HepG2 (cell line): ENCODE data around the gene ST8SIA2. TPM values are rescaled to one million over a fixed set of nuclear protein-coding genes. Genes with fewer than 3 reads are reported as not detected.

Source experiments
- ATAC-seq: fragments of 200-7000 bp; cut with Tn5 transposase; 3 replicates; pipeline ENCODE4 v1.9.1; 2020; ENCODE audit warnings: mild to moderate bottlenecking, moderate library complexity
- BruUV-seq: library from RNA; stranded (reverse); fragments of 400-500 nt; replicated peaks from 2 replicates; lab custom pipeline; 2021; lab: Mats Ljungman, UMichigan
- CTCF ChIA-PET: fragments of 300-600 bp; formaldehyde crosslinking; extraction: SDS; loops from one replicate; lab custom pipeline; 2021; ENCODE audit warnings: low total read pairs, inconsistent platforms, low intra/inter-chr PET ratio; lab: Yijun Ruan, JAX
- POLR2A ChIA-PET: fragments of 350-600 bp; sonication (Branson Sonifier 250); formaldehyde crosslinking; loops from one replicate; lab custom pipeline; 2020; ENCODE audit warnings: antibody characterized with exemption, inconsistent platforms; lab: Yijun Ruan, JAX
- DNase-seq: peaks from one replicate; pipeline ENCODE4 v3.0.0-alpha.2; 2015; ENCODE audit warnings: low spot score
- FAIRE-seq: peaks from 3 replicates; lab custom pipeline; 2011; peaks lifted over from hg19 to GRCh38; lab: Jason Lieb, UNC
- H2AFZ ChIP-seq: one replicate; pipeline ENCODE4 v1.6.1; 2011; ENCODE audit warnings: low read length, inconsistent platforms
- H3K27ac ChIP-seq: fragments of 300-600 bp; 3 replicates; pipeline ENCODE4 v1.8.0; 2011; ENCODE audit warnings: mixed run types, mild to moderate bottlenecking, mixed read lengths, low read length, inconsistent platforms; ENCODE audit not compliant: insufficient read depth; ENCODE audit errors: extremely low read length
- H3K27me3 ChIP-seq, 2 experiments: fragments of 200-600 bp in 1 of 2; 2 replicates in 1 of 2; 3 replicates in 1 of 2; pipeline versions ENCODE4 v1.6.0 to v1.8.0; 2011; ENCODE audit warnings: low read length in 2 of 2, mild to moderate bottlenecking in 2 of 2, moderate library complexity in 2 of 2, inconsistent platforms in 1 of 2; ENCODE audit not compliant: insufficient read depth in 2 of 2, control insufficient read depth in 1 of 2
- H3K36me3 ChIP-seq, 2 experiments: fragments of 200-600 bp in 1 of 2; replicated peaks in 1 of 2; 2 replicates in 1 of 2; 3 replicates in 1 of 2; pipeline versions ENCODE4 v1.5.1 to v1.8.0; 2011; ENCODE audit warnings: low read length in 2 of 2, inconsistent platforms in 1 of 2; ENCODE audit not compliant: insufficient read depth in 2 of 2, control insufficient read depth in 1 of 2
- H3K4me1 ChIP-seq: 2 replicates; pipeline ENCODE4 v1.5.1; 2012; ENCODE audit warnings: low read length, inconsistent platforms; ENCODE audit not compliant: insufficient read depth
- H3K4me2 ChIP-seq: 2 replicates; pipeline ENCODE4 v1.6.0; 2011; ENCODE audit warnings: low read depth, low read length, inconsistent platforms
- H3K4me3 ChIP-seq, 3 experiments: fragments of 200-600 bp in 1 of 3; sonication (generic), shearing (Covaris generic) in 1 of 3; replicated peaks in 1 of 3; 2 replicates each; pipeline ENCODE4 v1.5.1; 2011 to 2016; ENCODE audit warnings: low read length in 3 of 3, inconsistent platforms in 2 of 3, low read depth in 2 of 3, mild to moderate bottlenecking in 2 of 3, control low read depth in 1 of 3, mixed read lengths in 1 of 3; ENCODE audit not compliant: insufficient read depth in 1 of 3
- H3K79me2 ChIP-seq: one replicate; pipeline ENCODE4 v1.6.1; 2011; ENCODE audit warnings: low read length, inconsistent platforms; ENCODE audit not compliant: insufficient read depth
- H3K9ac ChIP-seq: 2 replicates; pipeline ENCODE4 v1.6.0; 2011; ENCODE audit warnings: mild to moderate bottlenecking, low read depth, low read length, inconsistent platforms; ENCODE audit not compliant: insufficient read depth
- H3K9me3 ChIP-seq: 2 replicates; pipeline ENCODE4 v1.5.1; 2012; ENCODE audit warnings: mild to moderate bottlenecking, low read length
- H4K20me1 ChIP-seq: 2 replicates; pipeline ENCODE4 v1.6.0; 2011; ENCODE audit warnings: inconsistent platforms, mild to moderate bottlenecking, low read length, moderate library complexity; ENCODE audit not compliant: insufficient read depth
- CBX1 ChIP-seq: IDR thresholded peaks from one replicate; pipeline ENCODE4 v1.6.1; 2016; ENCODE audit warnings: antibody characterized with exemption, low read depth
- CREB1 ChIP-seq, 2 experiments: fragments of 450-650 bp in 1 of 2; IDR thresholded peaks; 2 replicates each; pipeline ENCODE4 v1.6.1; 2016 to 2017; ENCODE audit warnings: control low read depth in 1 of 2, mild to moderate bottlenecking in 1 of 2, missing compliant biosample characterization in 1 of 2, missing genetic modification characterization in 1 of 2
- NAIF1 ChIP-seq: sonication (generic); formaldehyde crosslinking; IDR thresholded peaks from 2 replicates; pipeline ENCODE4 v1.5.0; 2020; ENCODE audit warnings: mild to moderate bottlenecking, missing genetic modification reagents, borderline replicate concordance
- POLR2AphosphoS2 ChIP-seq: IDR thresholded peaks from 2 replicates; pipeline ENCODE4 v1.6.1; 2011; ENCODE audit warnings: low read depth, low read length, improper control_type of control experiment
- SMC3 ChIP-seq: IDR thresholded peaks from 2 replicates; pipeline ENCODE4 v1.6.1; 2011; ENCODE audit warnings: low read length, improper control_type of control experiment
- TAF1 ChIP-seq: sonication (generic); formaldehyde crosslinking; IDR thresholded peaks from 2 replicates; pipeline ENCODE4 v1.4.0; 2020; ENCODE audit warnings: missing genetic modification reagents
- ZEB1 ChIP-seq: IDR thresholded peaks from 2 replicates; pipeline ENCODE4 v1.6.1; 2012; ENCODE audit warnings: mild to moderate bottlenecking, low read depth, inconsistent platforms; ENCODE audit not compliant: insufficient replicate concordance
- ZFP91 ChIP-seq: sonication (generic); formaldehyde crosslinking; IDR thresholded peaks from 2 replicates; pipeline ENCODE4 v1.9.0; 2022; ENCODE audit warnings: missing genetic modification reagents, mild to moderate bottlenecking, borderline replicate concordance
- ZKSCAN1 ChIP-seq: fragments of 150-350 bp; IDR thresholded peaks from 2 replicates; pipeline ENCODE4 v1.6.1; 2014; ENCODE audit warnings: low read length
- ZNF678 ChIP-seq: sonication (generic); formaldehyde crosslinking; IDR thresholded peaks from 2 replicates; pipeline ENCODE4 v1.4.0; 2020; ENCODE audit warnings: mild to moderate bottlenecking, missing genetic modification reagents
- ZSCAN12 ChIP-seq: sonication (generic); formaldehyde crosslinking; IDR thresholded peaks from 2 replicates; pipeline ENCODE4 v1.9.0; 2021; ENCODE audit warnings: mild to moderate bottlenecking, missing genetic modification reagents
- WGBS: methylation state at CpG from one replicate; pipeline ENCODE4 v1.1.6; 2017; ENCODE audit warnings: low lambda C conversion rate; 5-methylcytosine and 5-hydroxymethylcytosine counted together
- in situ Hi-C: cut with HindIII; loops from 2 replicates; pipeline ENCODE4 v1.10.0; 2017; ENCODE audit warnings: low pct_unique_long_range_greater_than_20kb; ENCODE audit not compliant: extremely low pct_ligation_motif_present
- intact Hi-C: fragments of 100-400 bp; cut with micrococcal nuclease; formaldehyde crosslinking; loops from one replicate; pipeline ENCODE4 v1.10.0; 2022; ENCODE audit not compliant: unreplicated experiment
- polyA plus RNA-seq, 8 experiments: library from polyadenylated mRNA; depleted of rRNA in 3 of 8; stranded (reverse) in 7 of 8; unstranded in 1 of 8; fragments of >200 nt; fragmentation: Illumina TruSeq in 4 of 8; extraction: Trizol in 4 of 8; gene quantifications; 2 replicates each; pipeline versions ENCODE4 v1.2.1 to v1.2.3, GENCODE V29; 2011 to 2016; ENCODE audit warnings: low read depth in 4 of 8, missing spikeins in 1 of 8, mixed read lengths in 1 of 8; ENCODE audit not compliant: insufficient read depth in 1 of 8
- total RNA-seq, 5 experiments: library from RNA; depleted of rRNA; stranded (reverse); fragments of >200 nt; fragmentation: Illumina TruSeq; extraction: Trizol; gene quantifications; 2 replicates each; pipeline ENCODE4 v1.2.3, GENCODE V29; 2016; ENCODE audit warnings: low read depth in 1 of 5

Gene ST8SIA2
- total and polyA plus RNA-seq, 2 of the 13 experiments (the other 11 are each of a cell fraction or from before 2014, with no cell fraction given), result not detected

GRCh38 chr15:92460023-92460422, 66.3 kb downstream of the ST8SIA2 start (continued):
- TF ChIP-seq TAF1 (CRISPR knock-in tag) (no peak), ZNF678 (CRISPR knock-in tag) (no peak)

DNA sequence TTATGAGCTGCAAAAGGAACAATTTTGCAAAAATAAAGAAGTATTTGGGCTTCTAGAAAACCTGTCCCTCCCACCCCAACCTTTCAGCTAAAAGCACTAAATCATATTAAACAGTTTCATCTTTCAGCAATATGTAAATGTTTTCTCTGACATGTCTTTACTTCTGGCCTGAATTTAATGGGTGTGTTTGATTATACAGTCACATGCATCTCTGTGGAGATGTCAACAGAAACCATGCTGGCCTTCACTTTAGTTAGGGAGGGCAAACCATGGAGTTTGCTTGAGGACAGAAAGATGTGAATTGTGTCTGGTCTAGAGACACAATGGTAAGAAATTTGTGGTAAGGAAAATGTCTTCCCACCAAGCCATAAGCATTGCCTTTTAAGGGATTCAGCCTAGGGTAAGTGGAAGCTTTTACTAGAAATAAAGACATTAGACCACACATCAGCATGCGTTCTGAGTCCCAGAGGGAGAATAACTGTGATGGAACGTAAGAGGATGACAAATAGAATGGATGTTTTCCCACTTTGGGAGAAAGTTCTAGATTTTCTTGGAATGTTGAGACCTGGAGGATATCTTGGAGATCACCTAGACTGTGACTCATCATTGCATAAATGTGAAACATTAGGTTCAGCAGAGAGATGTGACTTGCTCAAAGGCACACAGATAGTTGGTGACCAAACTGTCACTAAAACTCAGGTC, 68.9 kb downstream of the ST8SIA2 start:
- H3K27me3 ChIP-seq, result peaks cover 0 to 39% of the 10 kb centered on the region in 2 experiments; a peak in 2 of 5 replicates
- H3K36me3 ChIP-seq, result no peaks in the 10 kb centered on the region
- no peak overlapping the region for H3K4me2 ChIP-seq
- H3K4me1 ChIP-seq, result no peaks in the 10 kb centered on the region
- no peak overlapping the region for H3K4me3 ChIP-seq
- H2AFZ ChIP-seq, result no peak overlapping the region
- no peak overlapping the region for H3K9ac ChIP-seq
- H4K20me1 ChIP-seq, result no peaks in the 10 kb centered on the region
- ATAC-seq, result no peak
- DNase-seq, result no peak
- 4% methylated on average over 2 of the region's 2 CpGs for WGBS
- ChIA-PET CTCF (no interaction called here), POLR2A (no interaction called here)
- BruUV-seq, result no TSS peak
- intact Hi-C loops (no loop called here), in situ Hi-C loops (no loop called here)
- no peak overlapping the region for H3K27ac ChIP-seq
- TF ChIP-seq NAIF1 (CRISPR knock-in tag) (no peak), CREB1 (IDR thresholded peaks at IDR 0.05) (0 out of 2 replicates have a peak, but pooled peaks have one; percentile 16), CREB1 (CRISPR knock-in tag; IDR thresholded peaks at IDR 0.05) (no peak)
- FAIRE-seq, result no peak
- no peaks in the 10 kb centered on the region for H3K79me2 ChIP-seq
- H3K9me3 ChIP-seq, result no peaks in the 10 kb centered on the region

GRCh38 chr15:92463352-92463751, 69.7 kb downstream of the ST8SIA2 start:
- H3K9ac ChIP-seq, result no peak overlapping the region
- CTCF ChIA-PET, result no interaction called here
- no TSS peak for BruUV-seq
- TF ChIP-seq ZSCAN12 (CRISPR knock-in tag) (no peak), ZEB1 (no peak), POLR2AphosphoS2 (no peak), SMC3 (no peak), CBX1 (no peak), ZFP91 (CRISPR knock-in tag) (no peak), ZKSCAN1 (no peak)
- TF ChIP-seq, all 625 proteins: peak for 0
- FAIRE-seq, result no peak
- no peak overlapping the region for H3K4me2 ChIP-seq
- no peak overlapping the region for H3K4me3 ChIP-seq
- no peaks in the 10 kb centered on the region for H3K9me3 ChIP-seq
- no peak for ATAC-seq
- DNase-seq, result no peak
- POLR2A ChIA-PET, result no interaction called here
- 7% methylated on average over 5 of the region's 5 CpGs for WGBS
- H3K27ac ChIP-seq, result no peak overlapping the region
- no peaks in the 10 kb centered on the region for H3K36me3 ChIP-seq
- H3K79me2 ChIP-seq, result no peaks in the 10 kb centered on the region
- peaks cover 0 to 39% of the 10 kb centered on the region in 2 experiments; a peak in 2 of 5 replicates for H3K27me3 ChIP-seq
- in situ Hi-C loops (no loop called here), intact Hi-C loops (no loop called here)
- H3K4me1 ChIP-seq, result no peaks in the 10 kb centered on the region
- no peak overlapping the region for H2AFZ ChIP-seq
- H4K20me1 ChIP-seq, result no peaks in the 10 kb centered on the region
